Loucy (cell line): ENCODE measurements around the gene SPSB3.

Experiments used
- EZH2phosphoT487 ChIP-seq: fragments of 200-600 bp; IDR thresholded peaks from 2 replicates; pipeline ENCODE4 v1.6.1; 2018; ENCODE audit warnings: antibody characterized with exemption, mild to moderate bottlenecking, moderate library complexity, borderline replicate concordance
- TF ChIP-seq, protein P1 (sequence below): fragments of 200-600 bp; sonication (generic); conservative IDR thresholded peaks from 2 replicates; pipeline ENCODE4 v1.5.1; 2014; ENCODE audit warnings: mild to moderate bottlenecking, antibody characterized with exemption, low read length

DNA sequence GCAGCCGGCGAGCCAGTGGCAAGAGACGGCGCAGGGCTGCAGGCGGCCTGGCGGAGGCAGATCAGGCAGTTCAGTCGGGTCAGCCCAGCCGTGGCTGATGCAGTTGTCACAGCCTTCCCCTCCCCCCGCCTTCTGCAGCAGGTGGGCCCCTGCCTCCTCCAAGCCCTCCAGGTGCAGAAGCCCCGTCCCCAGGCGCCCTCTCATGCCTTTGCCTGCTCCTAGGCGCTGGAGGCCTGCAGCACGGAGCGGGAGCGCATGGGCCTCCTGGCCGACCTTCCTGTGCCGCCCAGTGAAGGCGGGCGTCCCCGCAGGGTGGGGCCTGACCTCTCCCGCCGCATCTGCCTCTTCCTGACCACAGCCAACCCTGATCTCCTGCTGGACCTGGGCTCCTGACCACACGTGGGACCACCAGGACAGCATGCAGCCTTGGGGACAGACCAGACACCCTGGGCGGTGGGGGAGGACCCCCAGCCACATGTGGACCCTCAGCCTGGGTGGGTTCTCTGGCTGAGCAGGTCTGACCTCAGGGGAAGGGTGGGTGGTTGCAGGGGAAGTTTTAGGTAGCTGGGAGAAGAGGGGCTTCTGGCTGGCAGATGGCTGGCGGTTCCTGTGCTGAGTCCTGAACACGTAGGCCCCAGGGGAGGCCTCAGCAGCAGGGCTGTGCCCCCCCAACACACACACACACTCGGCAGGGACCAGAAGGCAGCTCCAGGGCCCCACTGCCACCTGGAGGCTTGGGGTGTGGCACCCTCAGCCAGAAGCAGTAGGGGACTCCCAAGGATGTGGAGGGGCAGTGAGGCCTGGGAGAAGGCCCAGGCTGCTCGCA, 6.3 kb downstream of the SPSB3 start:
- TF ChIP-seq, protein P1, sequence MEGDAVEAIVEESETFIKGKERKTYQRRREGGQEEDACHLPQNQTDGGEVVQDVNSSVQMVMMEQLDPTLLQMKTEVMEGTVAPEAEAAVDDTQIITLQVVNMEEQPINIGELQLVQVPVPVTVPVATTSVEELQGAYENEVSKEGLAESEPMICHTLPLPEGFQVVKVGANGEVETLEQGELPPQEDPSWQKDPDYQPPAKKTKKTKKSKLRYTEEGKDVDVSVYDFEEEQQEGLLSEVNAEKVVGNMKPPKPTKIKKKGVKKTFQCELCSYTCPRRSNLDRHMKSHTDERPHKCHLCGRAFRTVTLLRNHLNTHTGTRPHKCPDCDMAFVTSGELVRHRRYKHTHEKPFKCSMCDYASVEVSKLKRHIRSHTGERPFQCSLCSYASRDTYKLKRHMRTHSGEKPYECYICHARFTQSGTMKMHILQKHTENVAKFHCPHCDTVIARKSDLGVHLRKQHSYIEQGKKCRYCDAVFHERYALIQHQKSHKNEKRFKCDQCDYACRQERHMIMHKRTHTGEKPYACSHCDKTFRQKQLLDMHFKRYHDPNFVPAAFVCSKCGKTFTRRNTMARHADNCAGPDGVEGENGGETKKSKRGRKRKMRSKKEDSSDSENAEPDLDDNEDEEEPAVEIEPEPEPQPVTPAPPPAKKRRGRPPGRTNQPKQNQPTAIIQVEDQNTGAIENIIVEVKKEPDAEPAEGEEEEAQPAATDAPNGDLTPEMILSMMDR: no peak
- TF ChIP-seq EZH2phosphoT487: no peak
